Measurements from ENCODE around the gene ZEB2. TPM values are rescaled to one million over a fixed set of nuclear protein-coding genes. Genes with fewer than 3 reads are reported as not detected.

ZEB2 gene
- total RNA-seq, 1 experiment from 2014 or later: 1.2 TPM

DNA sequence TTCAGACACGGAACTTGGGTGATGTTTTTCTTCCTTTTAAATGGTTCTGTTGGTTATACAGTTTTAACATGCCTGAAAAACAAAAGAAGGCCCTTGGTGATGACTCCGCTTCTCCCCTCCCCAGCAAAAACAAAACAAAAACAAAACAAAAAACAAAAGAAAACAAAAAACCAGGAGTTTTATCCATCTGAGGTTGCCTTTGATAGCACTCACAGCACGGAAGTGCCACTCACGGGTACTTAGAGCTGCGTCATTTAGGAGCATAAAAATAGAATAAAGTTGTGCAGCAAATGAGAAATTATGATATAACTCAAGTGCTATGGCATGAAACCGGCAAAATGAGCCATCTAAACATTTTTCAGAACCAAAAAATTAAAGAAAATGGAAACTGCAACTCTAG is 57.7 kb downstream of the ZEB2 start:
- Histone ChIP-seq H3K4ac (ENCODE audit: low read depth, low read length) (no peak overlapping the region), H4K5ac (ENCODE audit: insufficient read length, low read depth, low read length) (no peak overlapping the region), H2BK20ac (ENCODE audit: low read depth, low read length, poor library complexity, severe bottlenecking) (no peak overlapping the region), H3T11ph (ENCODE audit: low read length) (no peak overlapping the region), H4K8ac (replicated peaks; ENCODE audit: insufficient read length, low read depth, low read length) (no peak overlapping the region), H2BK15ac (ENCODE audit: low read depth, low read length) (no peak overlapping the region), H2AFZ (ENCODE audit: low read length) (no peak overlapping the region), H2BK5ac (ENCODE audit: insufficient read length, low read length) (no peak overlapping the region), H3K23me2 (ENCODE audit: insufficient read length, low read depth, low read length, poor library complexity, severe bottlenecking) (no peaks in the 10 kb centered on the region), H3K56ac (ENCODE audit: insufficient read length, low read depth, low read length) (no peak overlapping the region), H3K79me1 (ENCODE audit: insufficient read depth, low read depth, low read length, poor library complexity, severe bottlenecking) (no peaks in the 10 kb centered on the region), H3K14ac (ENCODE audit: insufficient read depth, low read length) (no peak overlapping the region), H3K18ac (ENCODE audit: insufficient read length, low read depth, low read length) (no peak overlapping the region), H3K9ac (ENCODE audit: extremely low read depth, insufficient read length, low read length) (no peak overlapping the region), H3K9me3 (ENCODE audit: control insufficient read depth, low read depth, low read length) (no peaks in the 10 kb centered on the region), H3K79me2 (ENCODE audit: insufficient read depth, low read length) (no peaks in the 10 kb centered on the region), H2BK120ac (ENCODE audit: low read depth, low read length, poor library complexity, severe bottlenecking) (no peak overlapping the region), H3K23ac (ENCODE audit: insufficient read length, low read depth, low read length) (no peak overlapping the region), H4K91ac (ENCODE audit: insufficient read length, low read depth, low read length) (no peak overlapping the region), H3K27ac (ENCODE audit: insufficient read length, low read depth, low read length) (no peak overlapping the region), H2BK12ac (ENCODE audit: insufficient read length, low read depth, low read length) (no peak overlapping the region), H2AK5ac (ENCODE audit: insufficient read length, low read length) (no peak overlapping the region), H3K27me3 (ENCODE audit: insufficient read depth, low read length) (no peaks in the 10 kb centered on the region), H3K4me1 (ENCODE audit: insufficient read depth, low read length) (no peaks in the 10 kb centered on the region), H3K4me2 (ENCODE audit: insufficient read depth, insufficient read length, low read length) (no peak overlapping the region), H4K20me1 (ENCODE audit: control insufficient read depth, insufficient read depth, insufficient read length) (no peaks in the 10 kb centered on the region)
- Mint-ChIP-seq H3K9me3 (no peaks in the 10 kb centered on the region), H3K4me1 (peaks cover 15 to 16% of the 10 kb centered on the region in 2 experiments), H3K36me3 (ENCODE audit: insufficient read depth in 1 of 3, low read depth in 3 of 3) (no peaks in the 10 kb centered on the region), H3K4me3 (no peak overlapping the region), H3K27me3 (ENCODE audit: low read depth) (peaks cover 2% of the 10 kb centered on the region), H3K27ac (no peak overlapping the region; a peak in 1 of 7 replicates)
- WGBS (ENCODE audit: extremely low coverage, insufficient read length, low lambda C conversion rate): no CpG with 5 or more reads among the region's 6 CpGs
- no peak for DNase-seq
- TF ChIP-seq, protein P1, sequence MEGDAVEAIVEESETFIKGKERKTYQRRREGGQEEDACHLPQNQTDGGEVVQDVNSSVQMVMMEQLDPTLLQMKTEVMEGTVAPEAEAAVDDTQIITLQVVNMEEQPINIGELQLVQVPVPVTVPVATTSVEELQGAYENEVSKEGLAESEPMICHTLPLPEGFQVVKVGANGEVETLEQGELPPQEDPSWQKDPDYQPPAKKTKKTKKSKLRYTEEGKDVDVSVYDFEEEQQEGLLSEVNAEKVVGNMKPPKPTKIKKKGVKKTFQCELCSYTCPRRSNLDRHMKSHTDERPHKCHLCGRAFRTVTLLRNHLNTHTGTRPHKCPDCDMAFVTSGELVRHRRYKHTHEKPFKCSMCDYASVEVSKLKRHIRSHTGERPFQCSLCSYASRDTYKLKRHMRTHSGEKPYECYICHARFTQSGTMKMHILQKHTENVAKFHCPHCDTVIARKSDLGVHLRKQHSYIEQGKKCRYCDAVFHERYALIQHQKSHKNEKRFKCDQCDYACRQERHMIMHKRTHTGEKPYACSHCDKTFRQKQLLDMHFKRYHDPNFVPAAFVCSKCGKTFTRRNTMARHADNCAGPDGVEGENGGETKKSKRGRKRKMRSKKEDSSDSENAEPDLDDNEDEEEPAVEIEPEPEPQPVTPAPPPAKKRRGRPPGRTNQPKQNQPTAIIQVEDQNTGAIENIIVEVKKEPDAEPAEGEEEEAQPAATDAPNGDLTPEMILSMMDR (conservative IDR thresholded peaks at IDR 0.05): no peak

Data from H9 (cell line).